Measurements from ENCODE around the gene RPH3AL.
"Not testable (repeated sequence)": the region's sequence is repeated elsewhere in the genome, so short reads cannot be mapped to it uniquely, and the experiment has no call there.

Gene RPH3AL

DNA sequence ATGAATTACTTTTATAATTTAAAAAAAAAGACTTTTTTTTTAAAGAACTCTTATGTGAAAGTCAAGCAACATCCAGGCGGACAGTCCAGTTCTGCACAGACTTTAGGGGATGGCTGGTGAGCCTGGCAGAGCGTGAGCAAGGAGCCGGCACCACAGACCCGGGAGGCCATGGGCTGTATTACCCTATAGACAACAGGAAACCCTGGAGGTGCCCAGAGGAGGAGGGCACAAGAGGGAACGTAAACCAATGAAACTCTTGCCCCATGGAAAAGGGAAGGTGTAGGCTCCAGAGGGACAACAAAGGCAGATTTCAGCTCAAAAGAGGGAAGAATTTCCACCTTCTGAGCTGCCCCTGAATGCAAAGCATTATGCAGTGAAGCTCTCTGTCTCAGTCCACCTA is 25.5 kb upstream of the RPH3AL start:
- DNase-seq = no peak

DNA sequence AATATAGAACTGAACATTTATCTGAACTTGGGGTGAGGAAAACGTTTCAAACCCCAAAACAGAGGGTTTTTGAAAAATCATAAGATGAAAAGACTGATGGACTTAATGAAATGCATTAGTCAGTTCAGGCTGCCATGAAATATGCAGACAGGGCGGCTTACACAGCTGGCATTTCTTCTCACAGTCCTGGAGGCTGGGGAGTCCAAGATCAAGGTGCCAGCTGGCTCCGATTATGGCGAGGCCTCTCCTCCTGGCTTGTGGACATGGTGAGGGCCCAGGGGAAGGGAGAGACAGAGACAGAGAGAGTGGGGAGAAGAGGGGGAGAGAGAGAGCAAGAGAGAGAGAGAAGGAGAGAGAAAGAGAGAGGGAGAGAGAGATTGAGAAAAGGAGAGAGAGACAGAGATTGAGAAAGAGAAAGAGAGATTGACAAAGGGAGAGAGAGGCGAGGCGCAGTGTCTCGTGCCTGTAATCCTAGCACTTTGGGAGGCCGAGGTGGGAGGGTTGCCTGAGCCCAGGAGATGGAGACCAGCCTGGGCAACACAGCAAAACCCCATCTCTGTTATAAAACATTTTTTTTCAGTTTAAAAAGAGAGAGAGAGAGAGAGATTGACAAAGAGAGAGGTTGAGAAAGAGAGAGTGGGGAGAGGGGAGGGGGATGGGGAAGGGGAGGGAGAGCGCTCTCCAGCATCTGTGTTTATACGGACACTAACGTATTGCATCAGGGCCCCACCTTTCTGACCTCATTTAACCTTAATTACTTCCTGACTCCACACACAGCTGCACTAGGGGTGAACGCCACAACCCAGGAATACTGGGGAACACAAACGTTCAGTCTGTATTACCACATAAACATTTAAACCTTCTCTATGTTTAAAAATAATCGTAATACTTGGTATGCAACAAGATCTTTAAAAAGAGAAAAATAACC is 24.6 kb upstream of the RPH3AL start:
- DNase-seq = no peak

DNA sequence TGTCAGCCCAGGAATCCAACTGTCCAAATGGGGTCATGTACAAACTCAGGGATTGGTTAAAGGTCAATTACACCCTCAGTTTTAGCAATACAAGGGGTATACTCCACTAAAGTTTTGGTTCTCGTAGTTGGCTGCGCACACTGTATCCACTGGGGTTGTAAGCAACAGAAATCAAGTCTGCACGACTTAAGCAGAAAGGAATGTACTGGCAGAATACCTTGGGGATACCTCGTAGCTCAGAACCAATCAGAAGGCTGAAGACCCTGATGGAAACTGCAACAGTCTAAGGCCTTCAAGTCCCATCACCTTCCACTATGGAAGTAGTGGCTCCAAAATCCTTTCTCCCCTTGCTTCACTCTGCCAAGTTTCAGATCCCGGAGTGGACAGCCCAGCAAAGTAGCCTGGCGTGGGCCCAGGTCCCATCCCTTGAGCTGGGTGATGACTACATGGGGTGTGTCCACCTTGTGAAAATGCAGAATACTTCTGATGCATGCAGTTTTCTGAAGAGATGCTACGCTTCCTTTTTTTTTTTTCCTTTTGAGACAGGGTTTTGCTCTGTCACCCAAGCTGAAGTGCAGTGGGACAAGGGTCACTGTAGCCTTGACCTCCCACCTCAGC is 21.1 kb upstream of the RPH3AL start:
- DNase-seq = no peak

DNA sequence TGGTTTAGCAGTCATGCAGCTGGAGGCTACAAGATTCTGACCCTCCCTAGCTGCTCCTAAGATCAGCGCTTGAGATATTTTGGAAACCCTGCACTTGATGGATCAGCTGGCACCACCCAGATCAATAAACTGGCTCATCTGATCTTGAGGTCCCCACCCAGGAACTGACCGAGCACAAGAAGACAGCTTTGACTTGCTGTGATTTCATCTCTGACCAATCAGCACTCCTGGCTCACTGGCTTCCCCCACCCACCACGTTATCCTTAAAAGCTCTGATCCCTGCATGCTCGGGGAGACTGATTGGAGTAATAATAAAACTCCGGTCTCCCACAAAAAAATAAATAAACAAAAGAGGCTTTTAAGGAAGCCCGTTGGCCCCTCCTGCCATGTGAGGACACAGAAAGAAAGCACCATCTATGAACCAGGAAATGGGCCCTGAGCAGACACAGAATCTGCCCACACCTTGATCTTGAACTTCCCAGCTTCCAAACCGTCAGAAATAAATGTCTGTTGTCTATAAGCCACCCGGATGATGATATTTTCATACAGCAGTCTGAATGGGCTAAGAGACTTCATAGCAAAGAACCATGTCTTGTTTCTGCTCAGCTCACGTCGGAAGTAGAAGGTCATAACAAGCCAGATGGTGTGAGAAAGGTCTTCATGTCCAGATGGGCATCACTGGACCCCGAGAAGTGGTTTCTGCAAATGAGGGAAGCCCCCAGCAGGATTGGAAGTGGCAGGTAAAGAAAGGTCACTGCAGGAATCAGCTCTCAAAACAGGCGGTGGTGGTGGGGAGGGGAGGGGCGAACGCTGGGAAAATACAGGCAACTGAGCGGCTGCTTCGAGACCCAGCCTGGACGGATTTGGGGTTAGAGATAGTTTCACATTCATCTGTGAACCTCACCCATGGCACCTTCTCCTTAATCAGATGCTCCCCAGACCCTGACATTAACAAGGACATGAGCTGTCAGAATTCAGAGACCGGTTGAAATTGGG is 19.8 kb upstream of the RPH3AL start:
- DNase-seq = no peak

DNA sequence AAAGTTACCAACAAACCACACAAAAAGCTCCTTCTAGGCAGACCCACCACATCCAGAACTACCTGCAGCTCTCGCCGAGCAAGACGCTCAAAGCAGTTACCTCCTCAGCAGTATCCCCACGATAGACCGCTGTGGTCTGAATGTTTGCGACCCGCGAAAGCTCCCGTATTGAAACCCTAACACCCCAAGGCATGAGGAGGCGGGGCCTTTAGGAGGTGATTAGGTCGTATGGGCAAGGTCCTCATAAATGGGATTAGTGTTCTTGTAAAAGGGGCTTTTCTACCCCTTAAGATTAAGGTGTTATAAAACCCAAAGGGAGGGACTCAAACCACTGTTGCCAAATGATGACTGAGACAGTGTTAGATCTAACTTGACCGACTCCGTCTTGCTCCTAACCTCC is 19.0 kb upstream of the RPH3AL start:
- no peak for DNase-seq

DNA sequence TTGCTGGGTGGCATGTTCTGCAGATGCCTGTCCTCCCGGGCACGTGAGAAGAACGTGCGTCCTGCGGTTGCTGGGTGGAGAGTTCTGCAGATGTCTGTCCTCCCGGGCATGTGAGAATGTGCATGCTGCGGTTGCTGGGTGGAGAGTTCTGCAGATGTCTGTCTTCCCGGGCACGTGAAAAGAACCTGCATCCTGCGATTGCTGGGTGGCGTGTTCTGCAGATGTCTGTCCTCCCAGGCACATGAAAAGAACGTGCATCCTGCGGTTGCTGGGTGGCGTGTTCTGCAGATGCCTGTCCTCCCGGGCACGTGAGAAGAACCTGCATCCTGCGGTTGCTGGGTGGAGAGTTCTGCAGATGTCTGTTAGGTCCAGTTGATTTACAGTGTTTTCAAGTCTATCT is 15.0 kb upstream of the RPH3AL start:
- DNase-seq = not testable (repeated sequence)

DNA sequence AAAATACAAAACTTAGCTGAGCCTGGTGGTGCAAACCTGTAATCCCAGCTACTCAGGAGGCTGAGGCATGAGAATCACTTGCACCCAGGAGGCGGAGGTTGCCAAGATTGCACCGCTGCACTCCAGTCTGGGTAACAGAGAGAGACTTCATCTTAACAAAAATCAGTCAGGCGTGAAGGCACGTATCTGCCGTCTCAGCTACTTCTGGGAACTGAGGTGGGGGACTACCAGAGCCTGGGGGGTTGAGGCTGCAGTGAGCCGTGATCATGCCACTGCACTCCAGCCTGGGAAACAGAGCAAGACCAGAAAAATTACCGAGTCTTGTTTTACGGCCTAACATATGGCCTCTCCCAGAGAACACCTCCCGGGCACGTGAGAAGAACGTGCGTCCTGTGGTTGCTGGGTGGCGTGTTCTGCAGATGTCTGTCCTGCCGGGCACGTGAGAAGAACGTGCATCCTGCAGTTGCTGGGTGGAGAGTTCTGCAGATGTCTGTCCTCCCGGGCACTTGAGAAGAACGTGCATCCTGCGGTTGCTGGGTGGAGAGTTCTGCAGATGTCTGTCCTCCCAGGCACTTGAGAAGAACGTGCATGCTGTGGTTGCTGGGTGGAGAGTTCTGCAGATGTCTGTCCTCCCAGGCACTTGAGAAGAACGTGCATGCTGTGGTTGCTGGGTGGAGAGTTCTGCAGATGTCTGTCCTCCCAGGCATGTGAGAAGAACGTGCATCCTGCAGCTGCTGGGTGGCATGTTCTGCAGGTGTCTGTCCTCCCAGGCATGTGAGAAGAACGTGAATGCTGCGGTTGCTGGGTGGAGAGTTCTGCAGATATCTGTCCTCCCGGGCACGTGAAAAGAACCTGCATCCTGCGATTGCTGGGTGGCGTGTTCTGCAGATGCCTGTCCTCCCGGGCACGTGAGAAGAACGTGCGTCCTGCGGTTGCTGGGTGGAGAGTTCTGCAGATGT is 14.3 kb upstream of the RPH3AL start:
- DNase-seq = peak; percentile 58

DNA sequence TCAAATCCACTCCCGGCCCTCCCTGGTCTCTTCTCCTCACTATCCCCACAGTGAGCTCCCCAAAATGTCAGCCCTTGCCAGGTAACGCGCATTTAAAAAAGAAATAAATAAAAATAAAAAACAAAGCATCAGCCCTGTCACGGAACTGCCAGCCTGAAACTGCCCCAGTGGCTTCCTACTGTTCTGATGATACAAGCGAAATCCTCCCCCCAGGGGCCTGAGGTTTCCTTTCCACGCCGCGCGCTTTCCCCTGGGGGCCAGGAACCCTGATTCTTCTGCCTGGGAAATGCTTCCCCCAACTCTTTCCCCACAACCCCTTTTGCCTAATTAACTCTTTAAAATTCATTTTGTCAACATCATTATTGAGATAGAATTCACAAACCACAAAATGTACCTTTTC is 12.2 kb upstream of the RPH3AL start:
- no peak for DNase-seq

DNA sequence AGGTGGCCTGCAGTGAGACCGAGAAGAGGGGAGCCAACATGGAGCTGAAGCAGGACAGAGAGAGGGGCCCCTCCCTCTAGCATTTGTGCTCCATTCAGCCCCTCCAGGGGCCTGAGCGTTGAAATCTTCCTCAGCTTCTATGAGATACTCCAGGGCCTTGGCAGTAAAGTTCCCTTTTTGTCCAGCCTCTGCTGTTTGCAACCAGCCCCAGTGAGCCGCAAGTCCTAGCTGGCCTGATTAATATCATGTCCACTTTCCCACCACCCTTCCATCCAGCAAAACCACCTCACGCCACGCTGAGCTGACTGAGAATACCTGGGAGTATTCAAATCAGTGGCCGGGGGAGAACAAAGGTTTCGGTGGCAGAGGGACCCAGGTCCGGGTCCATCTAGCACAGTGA is 11.7 kb upstream of the RPH3AL start:
- no peak for DNase-seq

DNA sequence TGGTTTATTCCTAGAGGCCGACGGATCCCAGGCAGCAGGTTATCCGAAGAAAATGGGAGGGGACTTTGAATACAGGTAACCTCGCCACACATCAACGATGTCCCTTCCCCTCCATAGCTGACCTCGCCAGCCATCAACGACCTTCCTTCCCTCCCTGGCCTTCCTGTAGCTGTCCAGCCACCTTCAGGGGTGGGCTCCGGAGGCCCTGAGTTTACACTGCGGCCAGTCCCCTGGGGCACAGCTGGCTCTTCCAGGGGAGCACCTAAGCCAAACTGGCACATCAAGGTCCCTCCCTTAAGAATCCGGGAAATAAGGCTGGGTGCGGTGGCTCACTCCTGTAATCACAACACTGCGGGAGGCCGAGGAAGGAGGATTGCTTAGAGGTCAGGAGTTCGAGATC is 10.1 kb upstream of the RPH3AL start:
- DNase-seq = no peak

DNA sequence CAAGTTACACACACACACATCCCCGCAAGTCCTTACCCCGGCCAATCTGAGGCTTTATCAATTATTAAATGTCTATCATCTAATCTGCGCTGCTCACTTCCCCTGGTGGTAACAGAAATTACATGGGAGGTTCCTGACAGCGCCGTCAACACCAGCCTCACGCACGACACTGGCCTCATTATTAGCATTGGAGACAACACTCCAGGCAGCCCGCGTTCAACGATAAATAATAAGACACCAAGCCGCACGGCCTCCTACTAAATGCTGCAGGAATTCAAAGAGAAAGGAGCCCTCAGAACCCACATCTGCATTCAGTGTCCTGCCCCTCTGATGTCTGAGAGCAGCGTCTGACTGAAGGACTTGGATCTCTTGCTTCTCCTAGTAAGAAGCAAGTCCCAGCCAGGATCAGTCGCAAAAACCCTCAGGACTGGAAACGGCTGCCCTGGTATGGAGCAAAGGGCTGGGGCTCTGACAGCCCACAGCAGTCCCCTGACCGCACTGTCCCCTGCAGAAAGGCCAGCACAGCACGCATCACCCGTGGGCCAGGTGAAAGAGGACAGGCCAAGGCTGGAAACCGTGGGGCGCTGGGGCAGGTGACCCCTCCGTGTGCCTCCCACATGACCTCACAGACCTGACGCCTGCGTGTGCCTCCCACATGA is 7.6 kb upstream of the RPH3AL start:
- no peak for DNase-seq

DNA sequence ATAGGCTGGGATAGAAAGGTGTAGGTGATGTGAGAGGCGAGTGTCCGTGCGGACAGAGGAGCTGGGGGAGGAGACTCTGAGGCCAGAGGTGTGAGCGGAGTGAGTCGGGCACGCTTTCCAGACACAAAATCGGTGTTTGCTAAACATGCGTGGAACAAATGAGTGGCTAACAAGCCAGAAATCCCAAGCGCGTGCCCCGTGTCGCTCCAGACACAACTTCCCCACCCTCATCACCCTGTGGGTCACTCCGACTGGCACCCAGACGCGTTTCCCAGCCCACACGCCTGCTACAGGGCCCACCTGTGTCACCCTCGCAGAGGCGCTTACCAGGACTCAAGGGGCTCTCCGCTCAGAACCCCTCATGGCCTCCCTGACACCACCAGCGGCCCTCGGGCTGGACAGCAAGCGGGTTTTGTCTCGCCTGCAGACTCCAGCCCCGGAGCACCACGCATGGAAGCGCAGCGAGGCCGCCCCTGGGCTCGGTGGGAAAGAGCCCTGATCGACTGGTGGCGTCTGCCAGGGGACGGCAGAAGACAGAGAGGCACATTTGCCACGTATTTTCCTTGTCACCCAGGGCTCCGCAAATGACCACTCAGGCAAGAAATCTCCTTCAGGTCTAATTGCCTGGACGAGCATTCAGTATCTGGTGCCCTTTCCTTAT is 6.0 kb upstream of the RPH3AL start:
- DNase-seq = no peak

DNA sequence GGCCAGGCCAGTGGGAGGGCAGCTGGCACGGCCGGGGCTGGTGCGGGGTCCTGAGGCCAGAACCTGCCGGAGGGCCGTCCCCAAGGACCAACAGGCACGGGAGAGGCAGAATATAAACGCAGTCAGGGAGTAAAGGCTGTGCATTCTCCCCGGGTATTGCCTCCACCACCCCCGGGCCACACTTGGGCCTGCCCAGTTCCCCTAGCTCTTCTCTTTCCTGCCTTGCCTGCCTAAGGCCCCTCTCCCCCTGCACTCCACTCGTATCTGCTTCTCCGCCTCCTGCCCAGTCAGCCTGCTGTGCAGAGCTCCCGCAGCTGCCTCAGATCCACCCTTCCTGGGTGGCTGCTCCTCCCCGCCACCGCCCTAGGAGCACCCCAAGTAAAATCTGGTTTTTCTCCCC is 5.0 kb upstream of the RPH3AL start:
- DNase-seq = peak; percentile 24

DNA sequence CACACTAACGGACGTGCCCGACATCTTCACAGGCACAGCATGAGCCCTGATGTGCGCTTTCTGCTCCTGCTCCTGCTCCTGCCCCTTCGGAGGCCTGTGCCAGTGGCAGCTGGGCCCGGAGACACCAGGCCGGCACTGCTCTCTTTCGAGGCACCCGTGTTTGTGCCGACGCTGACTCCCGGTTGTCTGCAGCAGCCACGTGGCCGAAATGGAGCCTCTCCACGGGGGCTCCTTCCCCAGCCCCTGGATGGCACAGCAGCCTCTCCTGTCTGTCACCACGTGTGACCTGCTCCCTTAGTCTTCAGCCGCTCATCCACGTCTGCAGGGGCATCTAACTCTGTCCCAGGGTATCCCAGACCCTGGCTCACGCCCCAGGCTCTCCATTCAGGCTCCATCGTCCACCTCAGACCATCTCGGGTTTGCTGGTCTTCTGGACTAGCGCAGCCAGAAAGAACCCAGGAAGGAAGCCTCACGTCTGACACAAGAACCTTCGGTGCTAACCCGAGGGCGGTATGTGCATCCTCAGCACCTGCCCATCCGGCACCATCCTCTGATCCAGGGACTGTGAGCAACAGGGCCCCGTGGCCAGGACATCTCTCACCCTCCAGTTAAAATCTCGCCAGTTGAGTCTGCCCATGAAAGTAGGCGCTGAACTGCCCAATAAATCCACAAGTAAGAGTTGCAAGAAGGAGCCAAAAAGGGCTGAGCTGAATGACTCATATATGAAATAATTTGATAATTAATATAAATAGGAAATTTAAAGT is 4.2 kb upstream of the RPH3AL start:
- no peak for DNase-seq

DNA sequence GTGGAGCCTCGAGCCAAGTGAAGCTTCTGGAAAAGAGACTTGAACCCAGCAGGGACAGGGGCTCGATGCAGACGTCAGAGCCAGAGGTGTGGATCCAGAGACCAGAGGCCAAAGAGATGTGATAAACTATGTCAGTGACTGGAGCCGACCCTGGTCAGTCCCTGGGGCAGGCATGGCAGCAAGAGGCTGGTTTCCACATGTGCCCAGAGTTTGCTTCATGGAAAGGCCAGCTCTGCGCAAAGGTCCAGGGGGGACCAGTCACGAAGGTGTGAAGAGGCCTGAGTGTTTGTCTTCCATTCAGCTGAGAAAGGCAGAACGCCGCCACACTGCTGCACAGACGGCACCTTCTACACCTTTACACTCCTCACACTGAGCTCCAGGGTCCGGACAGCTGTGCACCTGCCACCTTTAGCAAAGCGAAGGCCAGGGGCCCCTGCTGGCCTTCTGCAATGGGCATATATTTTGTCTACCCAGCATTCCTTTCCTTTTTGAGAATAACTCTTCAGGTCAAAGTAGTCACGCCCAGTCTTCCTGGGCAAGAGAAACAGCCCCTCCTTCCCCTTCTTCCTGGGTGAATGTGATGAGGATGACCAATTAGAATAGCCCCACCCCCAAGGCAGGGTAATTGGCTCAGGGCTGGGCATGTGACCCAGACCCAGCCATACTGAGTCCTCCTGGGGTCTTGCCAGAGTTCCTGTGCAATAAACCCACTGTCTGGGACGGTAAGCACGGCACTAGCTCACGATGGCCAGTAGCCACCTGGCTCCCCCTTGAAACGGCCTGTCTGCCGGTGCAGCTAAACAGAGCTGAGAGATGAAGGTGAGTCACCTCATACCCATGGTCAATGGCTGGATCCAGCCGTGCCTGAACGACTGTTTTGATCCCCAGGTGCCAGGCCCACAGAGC is 2.3 kb upstream of the RPH3AL start:
- no peak for DNase-seq

DNA sequence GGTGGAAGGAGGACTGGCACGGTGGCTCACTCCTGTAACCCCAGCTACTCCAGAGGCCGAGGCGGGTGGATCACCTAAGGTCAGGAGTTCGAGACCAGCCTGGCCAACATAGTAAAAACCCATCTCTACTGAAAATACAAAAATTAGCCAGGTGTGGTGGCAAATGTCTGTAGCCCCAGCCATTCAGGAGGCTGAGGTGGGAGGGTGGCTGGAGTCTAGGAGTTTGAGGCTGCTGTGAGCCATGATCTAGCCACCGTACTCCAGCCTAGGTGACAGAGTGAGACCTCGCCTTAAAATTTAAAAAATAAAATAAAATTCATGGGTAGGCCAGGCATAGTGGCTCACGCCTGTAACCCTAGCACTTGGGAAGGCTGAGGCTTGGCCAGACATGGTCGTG is 1.2 kb upstream of the RPH3AL start:
- no peak for DNase-seq

DNA sequence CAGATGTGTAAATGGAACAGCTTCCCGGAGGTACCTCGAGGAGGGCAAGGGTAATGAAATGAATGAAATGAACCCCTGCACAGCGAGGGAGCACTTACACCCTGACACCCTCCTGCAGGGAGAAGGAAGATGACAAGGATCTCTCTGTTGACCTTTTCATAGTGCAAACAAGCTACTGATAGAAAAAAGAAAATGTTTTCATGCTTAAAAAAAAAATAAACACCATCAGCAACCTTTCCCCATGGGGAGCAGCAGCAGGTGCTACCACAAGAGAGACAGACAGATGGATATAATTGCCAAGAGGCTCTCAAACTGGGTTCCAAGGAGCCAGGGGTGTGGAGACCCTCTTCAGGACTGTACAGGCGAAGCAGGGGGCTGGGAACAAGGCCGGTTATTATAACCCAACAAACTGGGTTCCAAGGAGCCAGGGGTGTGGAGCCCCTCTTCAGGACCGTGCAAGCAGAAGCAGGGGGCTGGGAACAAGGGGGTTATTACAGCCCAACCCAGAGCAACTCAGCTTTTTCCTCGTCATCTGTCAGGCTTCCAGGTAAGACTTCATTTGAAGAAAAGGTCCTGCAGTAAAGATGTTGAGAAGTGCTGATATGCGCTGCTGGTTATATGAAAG is 718 bp upstream of the RPH3AL start:
- DNase-seq = peak; percentile 77

DNA sequence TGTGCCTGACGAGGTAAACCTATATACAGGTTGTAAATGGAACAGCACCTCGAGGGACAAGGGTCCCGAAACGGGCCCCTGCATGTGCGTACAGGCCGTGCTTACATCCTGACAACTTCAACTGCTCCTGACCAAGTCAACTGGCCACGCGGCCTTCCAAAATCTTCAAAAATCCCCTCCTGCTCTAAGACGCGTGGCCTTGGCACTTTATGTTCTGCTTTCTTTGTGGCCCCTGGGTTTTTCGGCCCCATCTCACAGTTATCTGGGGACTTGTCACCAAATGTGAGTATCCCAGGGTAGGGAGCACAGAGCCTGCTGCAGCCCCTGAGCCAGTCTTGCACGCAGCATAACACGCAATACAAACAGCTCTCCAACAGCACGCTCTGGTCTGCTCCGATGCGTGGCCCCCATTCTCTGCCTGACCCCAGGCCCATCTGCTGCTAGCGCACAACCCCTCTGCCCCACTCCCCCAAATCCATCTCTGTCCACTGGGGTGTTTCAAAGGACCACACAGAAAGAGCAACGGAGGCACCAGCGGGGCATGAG is 659 bp downstream of the RPH3AL start:
- peak; percentile 41 for DNase-seq

DNA sequence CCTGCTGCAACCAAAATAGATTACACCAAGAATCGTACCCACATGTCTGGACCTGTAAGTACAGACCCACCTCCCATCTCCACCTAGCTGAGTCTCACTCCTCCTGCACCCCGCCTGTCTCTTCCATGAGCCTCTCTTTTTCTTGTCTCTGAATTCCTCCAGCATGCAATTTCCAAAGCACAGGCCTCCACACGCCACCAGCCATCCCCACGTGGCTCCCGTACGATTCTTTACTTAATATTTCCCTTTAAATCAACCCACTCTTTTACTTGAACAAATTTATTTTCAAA is 1.2 kb downstream of the RPH3AL start:
- peak; percentile 38 for DNase-seq

Data from NCI-H2171 treated with DMSO at 0.1 percent for 48 hours (cell line).